ENCODE data around the gene BRCA1. TPM values are rescaled to one million over a fixed set of nuclear protein-coding genes. Genes with fewer than 3 reads are reported as not detected.
A peak's percentile ranks its signal among the peaks of the same experiment; 100 is the strongest.

Gene BRCA1
- total RNA-seq, 4 donors from 2014 or later: 14.4 to 31.9 (median 25.4) TPM

GRCh38 chr17:43014649-43015542 lies 110.3 kb downstream of the BRCA1 start:
- no peak overlapping the region for H3K4me3 ChIP-seq (replicated peaks in 1 of 3)
- TF ChIP-seq POLR2A (IDR thresholded peaks at IDR 0.05): no peak
- no peak for TF ChIP-seq CTCF (IDR thresholded peaks at IDR 0.05)
- intact Hi-C loops (cut with DNase I): loop anchor here (10.0 kb wide), 1 partner anchor 300 kb away; no protein-coding TSS in a partner anchor
- 74 to 85% methylated on average over 7 to 8 of the region's 8 CpGs for WGBS, 2 donors
- H3K36me3 ChIP-seq: peaks cover 11 to 37% of the 10 kb centered on the region in 2 donors
- peak overlapping the region in 2 of 3 donors; percentile 49 to 64 for H3K27ac ChIP-seq
- H3K27me3 ChIP-seq: no peaks in the 10 kb centered on the region
- no peaks in the 10 kb centered on the region for H3K9me3 ChIP-seq
- no peak for DNase-seq
- H3K4me1 ChIP-seq: peaks cover 0 to 44% of the 10 kb centered on the region in 2 donors

- Histone ChIP-seq H3K27ac (peak overlapping the region in 1 of 3 donors; percentile 64), H3K27me3 (no peaks in the 10 kb centered on the region), H3K4me3 (replicated peaks in 1 of 3) (no peak overlapping the region), H3K9me3 (no peaks in the 10 kb centered on the region), H3K36me3 (peaks cover 11 to 37% of the 10 kb centered on the region in 2 donors), H3K4me1 (peaks cover 0 to 36% of the 10 kb centered on the region in 2 donors)
- TF ChIP-seq POLR2A (IDR thresholded peaks at IDR 0.05) (no peak), CTCF (IDR thresholded peaks at IDR 0.05) (no peak)
- intact Hi-C loops (cut with DNase I): loop anchor here (10.0 kb wide), 1 partner anchor 301 kb away; no protein-coding TSS in a partner anchor
- WGBS, 2 donors: 82 to 85% methylated on average over 12 of the region's 12 CpGs
- no peak for DNase-seq
These were observed 111.0 kb downstream of the BRCA1 start for GRCh38 chr17:43014020-43014648.

- H3K36me3 ChIP-seq: peaks cover 11 to 36% of the 10 kb centered on the region in 2 donors
- TF ChIP-seq CTCF (IDR thresholded peaks at IDR 0.05) (no peak), POLR2A (IDR thresholded peaks at IDR 0.05) (no peak)
These were observed 111.9 kb downstream of the BRCA1 start for GRCh38 chr17:43013296-43013695.

GRCh38 chr17:43011728-43012472 lies 113.3 kb downstream of the BRCA1 start:
- TF ChIP-seq CTCF (IDR thresholded peaks at IDR 0.05) (no peak), POLR2A (IDR thresholded peaks at IDR 0.05) (no peak)
- 74 to 87% methylated on average over 15 of the region's 15 CpGs for WGBS, 2 donors
- Histone ChIP-seq H3K36me3 (peaks cover 11 to 27% of the 10 kb centered on the region in 2 donors), H3K9me3 (no peaks in the 10 kb centered on the region), H3K27ac (peak overlapping the region in 1 of 3 donors; percentile 28), H3K27me3 (no peaks in the 10 kb centered on the region), H3K4me1 (peaks cover 6 to 37% of the 10 kb centered on the region in 2 donors), H3K4me3 (replicated peaks in 1 of 3) (no peak overlapping the region)
- intact Hi-C loops (cut with DNase I): loop anchor here (10.0 kb wide), 1 partner anchor 303 kb away; no protein-coding TSS in a partner anchor
- DNase-seq: no peak

More at GRCh38 chr17:43013296-43013695, 111.9 kb downstream of the BRCA1 start:
- H3K9me3 ChIP-seq: no peaks in the 10 kb centered on the region
- DNase-seq: no peak
- no peak overlapping the region for H3K27ac ChIP-seq
- WGBS, 2 donors: 86 to 90% methylated on average over 5 to 8 of the region's 8 CpGs
- no peak overlapping the region for H3K4me3 ChIP-seq (replicated peaks in 1 of 3)
- intact Hi-C loops (cut with DNase I): loop anchor here (10.0 kb wide), 1 partner anchor 302 kb away; no protein-coding TSS in a partner anchor
- no peaks in the 10 kb centered on the region for H3K27me3 ChIP-seq
- H3K4me1 ChIP-seq: peaks cover 0 to 33% of the 10 kb centered on the region in 2 donors

Measured in thyroid gland (tissue), 4 donors.